Adrenal gland (tissue), 5 donors: ENCODE data around the gene MAU2.

ENCODE experiments used
- POLR2A ChIP-seq, 2 donors: fragments of 450-650 bp; IDR thresholded peaks; one replicate each; pipeline ENCODE4 v1.6.1; 2017; ENCODE audit warnings: antibody characterized with exemption in 2 of 2, mild to moderate bottlenecking in 2 of 2, moderate library complexity in 1 of 2
- TF ChIP-seq, protein P1 (sequence below), 6 experiments: fragments of 450-650 bp in 4 of 6; fragments of 200-600 bp in 2 of 6; sonication (generic) in 1 of 6; IDR thresholded peaks; 1 replicate in 5 of 6; 2 replicates in 1 of 6; pipeline versions ENCODE4 v1.5.1 to v1.8.0; 2016 to 2021; ENCODE audit warnings: antibody characterized with exemption in 6 of 6, mild to moderate bottlenecking in 2 of 6, moderate library complexity in 1 of 6
- donor health status: DM: no; HTN: no; CAD: no.

DNA sequence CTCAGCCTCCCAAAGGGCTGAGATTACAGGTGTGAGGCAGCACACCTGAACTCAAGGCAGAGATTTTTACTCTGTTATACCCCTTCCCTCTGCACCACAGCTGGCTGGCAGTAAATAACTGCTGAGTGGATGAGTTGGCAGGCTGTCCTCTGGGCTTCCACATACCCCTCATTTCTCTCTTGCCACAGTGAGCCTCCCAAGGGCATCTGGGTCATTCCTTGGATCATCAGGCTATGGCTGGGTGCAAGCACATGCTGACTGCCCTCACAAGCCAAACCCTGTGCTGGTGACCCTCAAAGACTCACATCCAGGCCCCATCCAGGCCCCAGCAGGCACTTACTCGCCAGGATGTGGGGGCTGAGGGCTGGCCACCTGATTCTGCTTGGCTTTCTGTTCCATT, 4.5 kb upstream of the MAU2 start:
- TF ChIP-seq, protein P1, sequence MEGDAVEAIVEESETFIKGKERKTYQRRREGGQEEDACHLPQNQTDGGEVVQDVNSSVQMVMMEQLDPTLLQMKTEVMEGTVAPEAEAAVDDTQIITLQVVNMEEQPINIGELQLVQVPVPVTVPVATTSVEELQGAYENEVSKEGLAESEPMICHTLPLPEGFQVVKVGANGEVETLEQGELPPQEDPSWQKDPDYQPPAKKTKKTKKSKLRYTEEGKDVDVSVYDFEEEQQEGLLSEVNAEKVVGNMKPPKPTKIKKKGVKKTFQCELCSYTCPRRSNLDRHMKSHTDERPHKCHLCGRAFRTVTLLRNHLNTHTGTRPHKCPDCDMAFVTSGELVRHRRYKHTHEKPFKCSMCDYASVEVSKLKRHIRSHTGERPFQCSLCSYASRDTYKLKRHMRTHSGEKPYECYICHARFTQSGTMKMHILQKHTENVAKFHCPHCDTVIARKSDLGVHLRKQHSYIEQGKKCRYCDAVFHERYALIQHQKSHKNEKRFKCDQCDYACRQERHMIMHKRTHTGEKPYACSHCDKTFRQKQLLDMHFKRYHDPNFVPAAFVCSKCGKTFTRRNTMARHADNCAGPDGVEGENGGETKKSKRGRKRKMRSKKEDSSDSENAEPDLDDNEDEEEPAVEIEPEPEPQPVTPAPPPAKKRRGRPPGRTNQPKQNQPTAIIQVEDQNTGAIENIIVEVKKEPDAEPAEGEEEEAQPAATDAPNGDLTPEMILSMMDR (IDR thresholded peaks at IDR 0.05), result no peak
- no peak for TF ChIP-seq POLR2A (IDR thresholded peaks at IDR 0.05)
